Measurements from ENCODE around the gene TTC24. TPM values are rescaled to one million over a fixed set of nuclear protein-coding genes. Genes with fewer than 3 reads are reported as not detected.

The TTC24 gene
- total RNA-seq, 2 donors from 2014 or later = not detected

GRCh38 chr1:156553860-156554485 is 25.6 kb upstream of the TTC24 start:
- DNase-seq (ENCODE audit: low spot score) = no peak
- H3K27ac ChIP-seq = no peak overlapping the region
- no peaks in the 10 kb centered on the region for H3K27me3 ChIP-seq (replicated peaks; ENCODE audit: insufficient read depth)
- H3K36me3 ChIP-seq = no peaks in the 10 kb centered on the region
- H3K9me3 ChIP-seq = no peaks in the 10 kb centered on the region
- H3K4me3 ChIP-seq = no peak overlapping the region
- ATAC-seq (ENCODE audit: insufficient number of reproducible peaks, low FRiP score, low read depth) = no peak
- TF ChIP-seq CTCF (IDR thresholded peaks at IDR 0.05) = no peak
- no peaks in the 10 kb centered on the region for H3K4me1 ChIP-seq (ENCODE audit: control insufficient read depth in 1 of 2, low read depth in 2 of 2)

DNA sequence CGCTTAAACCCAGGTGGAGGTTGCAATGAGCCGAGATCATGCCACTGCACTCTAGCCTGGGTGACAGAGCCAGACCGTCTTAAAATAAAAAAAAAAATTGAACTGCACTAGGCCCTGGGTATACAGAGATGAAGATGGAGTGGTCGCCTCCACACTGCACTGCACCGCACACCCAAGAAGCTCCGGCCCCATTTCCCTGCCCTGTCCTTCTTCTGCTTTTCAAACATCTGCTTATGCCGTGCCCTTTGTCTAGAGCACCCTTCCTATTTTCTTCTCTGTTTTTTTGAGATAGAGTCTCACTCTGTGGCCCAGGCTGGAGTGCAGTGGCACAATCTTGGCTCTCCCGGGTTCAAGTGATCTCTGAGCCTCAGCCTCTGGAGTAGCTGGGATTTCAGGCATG is 24.6 kb upstream of the TTC24 start:
- no peaks in the 10 kb centered on the region for H3K4me1 ChIP-seq (ENCODE audit: control insufficient read depth in 1 of 2, low read depth in 2 of 2)
- H3K4me3 ChIP-seq = no peak overlapping the region
- no peak for TF ChIP-seq CTCF (IDR thresholded peaks at IDR 0.05)
- H3K27me3 ChIP-seq (replicated peaks; ENCODE audit: insufficient read depth) = no peaks in the 10 kb centered on the region
- DNase-seq (ENCODE audit: low spot score) (no peak), ATAC-seq (ENCODE audit: insufficient number of reproducible peaks, low FRiP score, low read depth) (no peak)
- H3K36me3 ChIP-seq = no peaks in the 10 kb centered on the region
- no peak overlapping the region for H3K27ac ChIP-seq
- H3K9me3 ChIP-seq = no peaks in the 10 kb centered on the region

GRCh38 chr1:156555715-156556114 is 23.8 kb upstream of the TTC24 start:
- H3K4me1 ChIP-seq (ENCODE audit: control insufficient read depth in 1 of 2, low read depth in 2 of 2) = no peaks in the 10 kb centered on the region
- no peak overlapping the region for H3K27ac ChIP-seq
- no peaks in the 10 kb centered on the region for H3K9me3 ChIP-seq
- H3K4me3 ChIP-seq = no peak overlapping the region
- DNase-seq (ENCODE audit: low spot score) (no peak), ATAC-seq (ENCODE audit: insufficient number of reproducible peaks, low FRiP score, low read depth) (no peak)
- TF ChIP-seq CTCF (IDR thresholded peaks at IDR 0.05) = no peak
- H3K36me3 ChIP-seq = no peaks in the 10 kb centered on the region
- H3K27me3 ChIP-seq (replicated peaks; ENCODE audit: insufficient read depth) = no peaks in the 10 kb centered on the region

DNA sequence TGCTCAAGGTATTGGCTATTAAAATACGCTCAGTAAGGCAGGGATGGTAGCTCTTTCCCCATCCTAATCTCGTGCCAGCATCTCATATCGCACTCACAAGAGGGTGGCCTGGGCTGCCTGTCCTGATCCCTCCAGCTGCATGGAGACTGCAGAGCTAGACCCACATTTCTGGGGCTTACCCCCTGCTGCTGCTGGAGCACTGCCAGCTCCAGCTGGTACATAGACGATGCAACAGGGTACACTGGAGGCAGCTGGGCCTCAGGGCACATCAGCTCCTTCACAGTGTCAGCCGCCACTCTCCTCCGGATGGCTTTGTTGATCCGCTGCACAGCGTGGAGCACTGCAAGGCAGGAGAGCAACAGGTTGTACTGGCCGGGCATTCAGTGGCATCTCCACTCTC is 23.2 kb upstream of the TTC24 start:
- Histone ChIP-seq H3K36me3 (no peaks in the 10 kb centered on the region), H3K4me3 (no peak overlapping the region), H3K27ac (no peak overlapping the region), H3K4me1 (ENCODE audit: control insufficient read depth in 1 of 2, low read depth in 2 of 2) (no peaks in the 10 kb centered on the region), H3K9me3 (no peaks in the 10 kb centered on the region), H3K27me3 (replicated peaks; ENCODE audit: insufficient read depth) (no peaks in the 10 kb centered on the region)
- ATAC-seq (ENCODE audit: insufficient number of reproducible peaks, low FRiP score, low read depth) (no peak), DNase-seq (ENCODE audit: low spot score) (no peak)
- no peak for TF ChIP-seq CTCF (IDR thresholded peaks at IDR 0.05)

- Histone ChIP-seq H3K9me3 (no peaks in the 10 kb centered on the region), H3K4me1 (ENCODE audit: control insufficient read depth in 1 of 2, low read depth in 2 of 2) (no peaks in the 10 kb centered on the region), H3K27me3 (replicated peaks; ENCODE audit: insufficient read depth) (no peaks in the 10 kb centered on the region), H3K27ac (no peak overlapping the region), H3K4me3 (no peak overlapping the region), H3K36me3 (no peaks in the 10 kb centered on the region)
- DNase-seq (ENCODE audit: low spot score) (no peak), ATAC-seq (ENCODE audit: insufficient number of reproducible peaks, low FRiP score, low read depth) (no peak)
- no peak for TF ChIP-seq CTCF (IDR thresholded peaks at IDR 0.05)
Measured at GRCh38 chr1:156559086-156559796, 20.3 kb upstream of the TTC24 start.
